A673 (cell line): ENCODE measurements around the gene VPS33A. TPM values are rescaled to one million over a fixed set of nuclear protein-coding genes. Genes with fewer than 3 reads are reported as not detected.
A peak's percentile ranks its signal among the peaks of the same experiment; 100 is the strongest.
"Not testable (repeated sequence)": the region's sequence is repeated elsewhere in the genome, so short reads cannot be mapped to it uniquely, and the experiment has no call there.

Experiments used
- BruUV-seq: library from RNA; stranded (reverse); fragments of 400-500 nt; replicated peaks from 2 replicates; lab custom pipeline; 2021; lab: Mats Ljungman, UMichigan
- CTCF ChIA-PET: fragments of 300-600 bp; sonication (Branson Sonifier 250); formaldehyde crosslinking; loops from one replicate; lab custom pipeline; 2022; ENCODE audit warnings: antibody characterized with exemption; lab: Charles Lee
- POLR2A ChIA-PET: fragments of 300-600 bp; sonication (Branson Sonifier 250); formaldehyde crosslinking; loops from one replicate; lab custom pipeline; 2022; ENCODE audit warnings: antibody characterized with exemption; ENCODE audit not compliant: low non-redundant PET; lab: Charles Lee
- DNase-seq: peaks from one replicate; pipeline ENCODE4 v3.0.0-alpha.2; 2015; ENCODE audit warnings: low spot score
- H3K27ac ChIP-seq: fragments of 200-600 bp; sonication (generic); 2 replicates; pipeline ENCODE4 v1.5.1; 2016; ENCODE audit warnings: mixed run types, low read depth, mild to moderate bottlenecking, mixed read lengths, antibody characterized with exemption, low read length; ENCODE audit not compliant: poor library complexity, severe bottlenecking
- H3K27me3 ChIP-seq: fragments of 200-600 bp; sonication (generic); replicated peaks from 2 replicates; pipeline ENCODE4 v1.6.1; 2017; ENCODE audit warnings: mixed run types, low read depth, mild to moderate bottlenecking, mixed read lengths, antibody characterized with exemption, low read length; ENCODE audit not compliant: insufficient read depth, poor library complexity
- H3K36me3 ChIP-seq: fragments of 200-600 bp; sonication (generic); 2 replicates; pipeline ENCODE4 v1.6.1; 2016; ENCODE audit warnings: mixed run types, mild to moderate bottlenecking, mixed read lengths, antibody characterized with exemption, low read length; ENCODE audit not compliant: insufficient read depth, poor library complexity, severe bottlenecking
- H3K4me1 ChIP-seq: fragments of 200-600 bp; sonication (generic); 2 replicates; pipeline ENCODE4 v1.6.1; 2017; ENCODE audit warnings: mixed run types, mild to moderate bottlenecking, mixed read lengths, antibody characterized with exemption, low read length; ENCODE audit not compliant: insufficient read depth, poor library complexity, severe bottlenecking
- H3K4me3 ChIP-seq: fragments of 200-600 bp; sonication (generic); 2 replicates; pipeline ENCODE4 v1.5.1; 2016; ENCODE audit warnings: low read depth, mixed run types, mild to moderate bottlenecking, mixed read lengths, low read length; ENCODE audit not compliant: poor library complexity, severe bottlenecking
- H3K9me3 ChIP-seq: fragments of 200-600 bp; sonication (generic); 2 replicates; pipeline ENCODE4 v1.6.1; 2016; ENCODE audit warnings: mixed run types, low read depth, mild to moderate bottlenecking, mixed read lengths, antibody characterized with exemption, low read length; ENCODE audit not compliant: poor library complexity, severe bottlenecking
- CTCF ChIP-seq: fragments of 300-800, 200-600 bp; sonication (generic); conservative IDR thresholded peaks from 2 replicates; pipeline ENCODE4 v1.5.1; 2017; ENCODE audit warnings: low read depth, mild to moderate bottlenecking, antibody characterized with exemption, low read length, moderate library complexity, mixed read lengths
- EZH2 ChIP-seq: fragments of 200-600 bp; sonication (generic); IDR thresholded peaks from 2 replicates; pipeline ENCODE4 v1.6.1; 2017; ENCODE audit warnings: borderline replicate concordance, low read depth, mild to moderate bottlenecking, mixed read lengths, antibody characterized with exemption, low read length; ENCODE audit not compliant: poor library complexity, severe bottlenecking
- intact Hi-C: fragments of 100-400 bp; cut with micrococcal nuclease; formaldehyde crosslinking; loops from one replicate; pipeline ENCODE4 v1.10.0; 2022; ENCODE audit not compliant: unreplicated experiment
- total RNA-seq: library from RNA; stranded (reverse); gene quantifications from 2 replicates; pipeline ENCODE4 v1.2.3, GENCODE V29; 2021

The VPS33A gene
- total RNA-seq, 1 experiment from 2014 or later: 35.3 TPM

DNA sequence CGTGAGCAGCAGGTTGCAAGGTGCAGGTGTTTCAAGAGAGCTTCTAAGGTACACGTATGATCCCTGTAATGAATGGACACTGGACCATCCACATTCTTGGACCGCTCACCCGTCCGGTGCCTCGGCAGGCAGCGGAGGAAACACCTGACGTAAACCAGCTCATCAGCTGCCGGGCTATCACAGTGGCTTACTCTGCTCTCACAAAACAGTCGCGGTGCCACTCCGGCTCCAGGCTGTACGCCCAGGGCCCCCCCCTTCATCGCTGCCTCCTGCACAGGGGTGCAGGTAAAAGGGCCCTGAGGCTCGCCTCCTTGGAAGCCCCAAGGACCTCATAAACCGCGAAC, 436 bp downstream of the VPS33A start:
- TF ChIP-seq EZH2: no peak
- no peaks in the 10 kb centered on the region for H3K4me1 ChIP-seq
- BruUV-seq: TSS peak; percentile 63
- H3K27ac ChIP-seq: peak overlapping the region; percentile 78
- no peaks in the 10 kb centered on the region for H3K9me3 ChIP-seq
- no peak for DNase-seq
- H3K27me3 ChIP-seq: no peaks in the 10 kb centered on the region
- intact Hi-C loops: loop anchor here (1.0 kb wide), 1 partner anchor 40 kb away; the partner anchor contains the start of gene DIABLO
- CTCF ChIA-PET: no interaction called here
- peaks cover 4% of the 10 kb centered on the region for H3K36me3 ChIP-seq
- peak overlapping the region; percentile 77 for H3K4me3 ChIP-seq
- POLR2A ChIA-PET: no interaction called here

GRCh38 chr12:122265476-122265875, 818 bp downstream of the VPS33A start:
- Histone ChIP-seq H3K4me3 (peak overlapping the region; percentile 77), H3K4me1 (no peaks in the 10 kb centered on the region), H3K9me3 (no peaks in the 10 kb centered on the region), H3K36me3 (peaks cover 6% of the 10 kb centered on the region), H3K27ac (peak overlapping the region; percentile 78), H3K27me3 (no peaks in the 10 kb centered on the region)
- POLR2A ChIA-PET: no interaction called here
- DNase-seq: peak; percentile 4
- no peak for TF ChIP-seq CTCF
- no peak for TF ChIP-seq EZH2
- CTCF ChIA-PET: no interaction called here
- intact Hi-C loops: no loop called here
- BruUV-seq: no TSS peak

DNA sequence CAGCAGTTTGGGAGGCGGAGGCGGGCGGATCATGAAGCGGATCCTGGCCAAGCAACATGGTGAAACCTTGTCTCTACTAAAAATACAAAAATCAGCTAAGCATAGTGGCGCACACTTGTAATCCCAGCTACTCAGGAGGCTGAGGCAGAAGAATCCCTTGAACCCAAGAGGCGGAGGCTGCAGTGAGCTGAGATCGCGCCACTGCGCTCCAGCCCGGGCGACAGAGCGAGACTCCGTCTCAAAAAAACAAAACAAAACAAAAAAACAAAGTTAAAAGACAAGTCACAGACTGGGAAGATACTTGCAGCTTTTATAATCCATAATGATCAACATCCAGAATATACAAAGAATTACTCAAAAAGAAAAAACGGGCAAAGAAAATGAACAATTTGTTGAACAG, 5.6 kb downstream of the VPS33A start:
- H3K4me1 ChIP-seq, BruUV-seq, CTCF ChIA-PET, H3K9me3 ChIP-seq, H3K27ac ChIP-seq, intact Hi-C loops, H3K36me3 ChIP-seq, DNase-seq, POLR2A ChIA-PET, H3K4me3 ChIP-seq, H3K27me3 ChIP-seq: not testable (repeated sequence)

GRCh38 chr12:122258939-122259338, 7.4 kb downstream of the VPS33A start:
- H3K4me1 ChIP-seq, H3K9me3 ChIP-seq, BruUV-seq, H3K27ac ChIP-seq, H3K4me3 ChIP-seq, CTCF ChIA-PET, POLR2A ChIA-PET, DNase-seq, H3K27me3 ChIP-seq, intact Hi-C loops, H3K36me3 ChIP-seq: not testable (repeated sequence)

DNA sequence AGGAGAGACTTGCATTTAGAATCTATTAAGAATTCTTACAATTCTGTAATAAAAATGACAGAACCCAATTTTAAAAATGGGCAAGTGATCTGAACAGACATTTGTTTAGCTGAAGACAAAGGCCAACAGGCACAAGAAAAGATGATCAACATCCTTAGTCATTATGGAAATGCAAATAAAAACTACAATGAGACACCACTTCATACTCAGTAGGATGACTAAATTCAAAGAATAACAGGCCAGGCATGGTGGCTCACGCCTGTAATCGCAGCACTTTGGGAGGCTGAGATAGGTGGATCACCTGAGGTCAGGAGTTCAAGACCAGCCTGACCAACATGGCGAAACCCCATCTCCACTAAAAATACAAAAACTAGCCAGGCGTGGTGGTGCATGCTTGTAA, 7.8 kb downstream of the VPS33A start:
- H3K27me3 ChIP-seq, CTCF ChIA-PET, H3K4me3 ChIP-seq, intact Hi-C loops, H3K4me1 ChIP-seq, POLR2A ChIA-PET, DNase-seq, H3K9me3 ChIP-seq, BruUV-seq, H3K36me3 ChIP-seq, H3K27ac ChIP-seq: not testable (repeated sequence)
